Measurements from ENCODE around the gene CLMP.
"Not testable (repeated sequence)": the region's sequence is repeated elsewhere in the genome, so short reads cannot be mapped to it uniquely, and the experiment has no call there.

CLMP gene

GRCh38 chr11:123063826-123064657, 131.0 kb downstream of the CLMP start:
- no peak for DNase-seq (ENCODE audit: low read depth in 1 of 2, low spot score in 1 of 2)
- in situ Hi-C loops (cut with HindIII; ENCODE audit: low pct_unique_long_range_greater_than_20kb, low sequenced_read_pairs), result no loop called here
- TF ChIP-seq JUND (IDR thresholded peaks at IDR 0.05; ENCODE audit: low read depth), result no peak

GRCh38 chr11:123062892-123063825, 131.9 kb downstream of the CLMP start:
- in situ Hi-C loops (cut with HindIII; ENCODE audit: low pct_unique_long_range_greater_than_20kb, low sequenced_read_pairs), result no loop called here
- no peak for TF ChIP-seq JUND (IDR thresholded peaks at IDR 0.05; ENCODE audit: low read depth)
- peak in 1 of 2 experiments; percentile 83 for DNase-seq (ENCODE audit: low read depth in 1 of 2, low spot score in 1 of 2)

- in situ Hi-C loops (cut with HindIII; ENCODE audit: low pct_unique_long_range_greater_than_20kb, low sequenced_read_pairs), result no loop called here
- peak; percentile 91 to 100 for DNase-seq (ENCODE audit: low read depth in 1 of 2, low spot score in 1 of 2)
- no peak for TF ChIP-seq JUND (IDR thresholded peaks at IDR 0.05; ENCODE audit: low read depth)
These were observed 132.7 kb downstream of the CLMP start for GRCh38 chr11:123062158-123062891.

GRCh38 chr11:123061403-123062157, 133.5 kb downstream of the CLMP start, which contains the start of gene HSPA8:
TSS of gene HSPA8 (minus strand) at chr11:123062136. CDS start at chr11:123061324, 812 bp downstream.
- TF ChIP-seq JUND (IDR thresholded peaks at IDR 0.05; ENCODE audit: low read depth), result peak; percentile 52
- in situ Hi-C loops (cut with HindIII; ENCODE audit: low pct_unique_long_range_greater_than_20kb, low sequenced_read_pairs), result no loop called here
- DNase-seq (ENCODE audit: low read depth in 1 of 2, low spot score in 1 of 2), result peak in 1 of 2 experiments; percentile 78

- DNase-seq (ENCODE audit: low read depth in 1 of 2, low spot score in 1 of 2), result no peak
- in situ Hi-C loops (cut with HindIII; ENCODE audit: low pct_unique_long_range_greater_than_20kb, low sequenced_read_pairs), result no loop called here
- no peak for TF ChIP-seq JUND (IDR thresholded peaks at IDR 0.05; ENCODE audit: low read depth)
These were observed 134.6 kb downstream of the CLMP start for GRCh38 chr11:123060277-123061000.

- TF ChIP-seq JUND (IDR thresholded peaks at IDR 0.05; ENCODE audit: low read depth), result peak; percentile 9; the same call in 1 of the 2 replicates
- DNase-seq (ENCODE audit: low read depth in 1 of 2, low spot score in 1 of 2); in situ Hi-C loops (cut with HindIII; ENCODE audit: low pct_unique_long_range_greater_than_20kb, low sequenced_read_pairs): not testable (repeated sequence)
These were observed 135.8 kb downstream of the CLMP start for GRCh38 chr11:123059041-123059920.

GRCh38 chr11:123057661-123058305, 137.3 kb downstream of the CLMP start:
- no peak for DNase-seq (ENCODE audit: low read depth in 1 of 2, low spot score in 1 of 2)
- in situ Hi-C loops (cut with HindIII; ENCODE audit: low pct_unique_long_range_greater_than_20kb, low sequenced_read_pairs), result no loop called here

GRCh38 chr11:123056835-123057491, 138.1 kb downstream of the CLMP start:
- in situ Hi-C loops (cut with HindIII; ENCODE audit: low pct_unique_long_range_greater_than_20kb, low sequenced_read_pairs), result no loop called here
- no peak for TF ChIP-seq JUND (IDR thresholded peaks at IDR 0.05; ENCODE audit: low read depth)
- DNase-seq (ENCODE audit: low read depth in 1 of 2, low spot score in 1 of 2), result no peak

More at GRCh38 chr11:123057661-123058305, 137.3 kb downstream of the CLMP start:
- 0 out of 2 replicates have a peak, but pooled peaks have one; percentile 9 for TF ChIP-seq JUND (IDR thresholded peaks at IDR 0.05; ENCODE audit: low read depth)

GRCh38 chr11:123055191-123055901, 139.7 kb downstream of the CLMP start:
- no peak for DNase-seq (ENCODE audit: low read depth in 1 of 2, low spot score in 1 of 2)
- in situ Hi-C loops (cut with HindIII; ENCODE audit: low pct_unique_long_range_greater_than_20kb, low sequenced_read_pairs), result no loop called here
- no peak for TF ChIP-seq JUND (IDR thresholded peaks at IDR 0.05; ENCODE audit: low read depth)

Data from T47D (cell line).